DOHH2 (cell line): ENCODE results near the gene NMRK1.

Source experiments
- H3F3A ChIP-seq: fragments of 200-600 bp; sonication (generic), shearing (Covaris generic); 2 replicates; pipeline ENCODE4 v1.6.0; 2016; ENCODE audit warnings: antibody characterized with exemption, mild to moderate bottlenecking; ENCODE audit not compliant: control insufficient read depth, insufficient read depth
- H3K27ac ChIP-seq: fragments of 200-600 bp; sonication (generic); 2 replicates; pipeline ENCODE4 v1.5.1; 2014; ENCODE audit warnings: low read depth, mild to moderate bottlenecking, low read length, moderate library complexity
- H3K27me3 ChIP-seq: fragments of 200-600 bp; sonication (generic); 2 replicates; pipeline ENCODE4 v1.6.1; 2014; ENCODE audit warnings: mild to moderate bottlenecking, low read length, mixed read lengths; ENCODE audit not compliant: control insufficient read depth
- H3K36me3 ChIP-seq: fragments of 200-600 bp; sonication (generic); 2 replicates; pipeline ENCODE4 v1.6.1; 2014; ENCODE audit warnings: mild to moderate bottlenecking, low read length, moderate library complexity, mixed read lengths; ENCODE audit not compliant: control insufficient read depth
- H3K4me1 ChIP-seq: fragments of 200-600 bp; sonication (generic); 2 replicates; pipeline ENCODE4 v1.6.1; 2014; ENCODE audit warnings: mild to moderate bottlenecking, low read length, mixed read lengths; ENCODE audit not compliant: control insufficient read depth
- H3K4me2 ChIP-seq: fragments of 200-600 bp; sonication (generic); 2 replicates; pipeline ENCODE4 v1.6.0; 2014; ENCODE audit warnings: mild to moderate bottlenecking, low read length, moderate library complexity
- H3K4me3 ChIP-seq: fragments of 200-600 bp; sonication (generic); 2 replicates; pipeline ENCODE4 v1.5.1; 2014; ENCODE audit warnings: mild to moderate bottlenecking, low read length, mixed read lengths
- H3K79me2 ChIP-seq: fragments of 200-600 bp; sonication (generic); 2 replicates; pipeline ENCODE4 v1.6.1; 2014; ENCODE audit warnings: mild to moderate bottlenecking, low read length, mixed read lengths; ENCODE audit not compliant: control insufficient read depth
- H3K9me2 ChIP-seq: fragments of 200-600 bp; sonication (generic); replicated peaks from 2 replicates; pipeline ENCODE4 v1.6.1; 2014; ENCODE audit warnings: mild to moderate bottlenecking, low read length, mixed read lengths; ENCODE audit not compliant: control insufficient read depth
- H3K9me3 ChIP-seq: fragments of 200-600 bp; sonication (generic); 2 replicates; pipeline ENCODE4 v1.6.1; 2014; ENCODE audit warnings: antibody characterized with exemption, low read length, mixed read lengths; ENCODE audit not compliant: control insufficient read depth, insufficient read depth
- H4K20me1 ChIP-seq: fragments of 200-600 bp; sonication (generic); 2 replicates; pipeline ENCODE4 v1.6.0; 2014; ENCODE audit warnings: low read depth, mild to moderate bottlenecking, antibody characterized with exemption, low read length, moderate library complexity; ENCODE audit not compliant: control insufficient read depth, insufficient read depth
- EZH2phosphoT487 ChIP-seq: fragments of 200-600 bp; sonication (generic); IDR thresholded peaks from 2 replicates; pipeline ENCODE4 v1.6.1; 2017; ENCODE audit warnings: borderline replicate concordance, mild to moderate bottlenecking, antibody characterized with exemption, low read length, moderate library complexity, mixed read lengths
- TF ChIP-seq, protein P1 (sequence below): fragments of 200-600 bp; sonication (generic); IDR thresholded peaks from one replicate; pipeline ENCODE4 v1.5.1; 2014; ENCODE audit warnings: antibody characterized with exemption, mild to moderate bottlenecking, low read depth, low read length; ENCODE audit not compliant: poor library complexity, severe bottlenecking

Gene NMRK1

DNA sequence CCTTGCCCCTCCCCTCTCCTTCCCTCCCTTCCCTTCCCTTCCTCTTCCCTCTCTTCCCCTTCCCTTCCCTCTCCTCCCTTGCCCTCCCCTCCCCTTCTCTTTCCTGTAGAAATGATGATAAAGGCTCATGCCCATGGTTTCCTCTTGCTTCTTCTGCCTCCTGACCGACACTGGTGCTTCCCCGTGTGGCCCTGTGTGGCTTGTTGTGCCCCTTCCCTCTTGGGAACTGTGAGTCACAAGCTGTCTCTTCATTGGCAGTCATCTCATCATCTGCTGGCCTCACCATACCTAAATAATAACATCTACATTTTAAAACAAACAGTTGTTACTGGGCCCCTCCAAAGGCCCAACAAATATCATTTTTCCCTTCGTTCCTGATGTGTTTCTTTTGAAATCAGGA, 48.2 kb downstream of the NMRK1 start:
- no peak for TF ChIP-seq EZH2phosphoT487
- TF ChIP-seq, protein P1, sequence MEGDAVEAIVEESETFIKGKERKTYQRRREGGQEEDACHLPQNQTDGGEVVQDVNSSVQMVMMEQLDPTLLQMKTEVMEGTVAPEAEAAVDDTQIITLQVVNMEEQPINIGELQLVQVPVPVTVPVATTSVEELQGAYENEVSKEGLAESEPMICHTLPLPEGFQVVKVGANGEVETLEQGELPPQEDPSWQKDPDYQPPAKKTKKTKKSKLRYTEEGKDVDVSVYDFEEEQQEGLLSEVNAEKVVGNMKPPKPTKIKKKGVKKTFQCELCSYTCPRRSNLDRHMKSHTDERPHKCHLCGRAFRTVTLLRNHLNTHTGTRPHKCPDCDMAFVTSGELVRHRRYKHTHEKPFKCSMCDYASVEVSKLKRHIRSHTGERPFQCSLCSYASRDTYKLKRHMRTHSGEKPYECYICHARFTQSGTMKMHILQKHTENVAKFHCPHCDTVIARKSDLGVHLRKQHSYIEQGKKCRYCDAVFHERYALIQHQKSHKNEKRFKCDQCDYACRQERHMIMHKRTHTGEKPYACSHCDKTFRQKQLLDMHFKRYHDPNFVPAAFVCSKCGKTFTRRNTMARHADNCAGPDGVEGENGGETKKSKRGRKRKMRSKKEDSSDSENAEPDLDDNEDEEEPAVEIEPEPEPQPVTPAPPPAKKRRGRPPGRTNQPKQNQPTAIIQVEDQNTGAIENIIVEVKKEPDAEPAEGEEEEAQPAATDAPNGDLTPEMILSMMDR: no peak
- H3K27ac ChIP-seq: no peak overlapping the region
- no peaks in the 10 kb centered on the region for H3K36me3 ChIP-seq
- no peaks in the 10 kb centered on the region for H3K4me1 ChIP-seq
- no peak overlapping the region for H3K4me3 ChIP-seq
- no peaks in the 10 kb centered on the region for H3F3A ChIP-seq
- H3K9me3 ChIP-seq: no peaks in the 10 kb centered on the region
- H3K79me2 ChIP-seq: no peaks in the 10 kb centered on the region
- no peaks in the 10 kb centered on the region for H4K20me1 ChIP-seq
- peaks cover 7% of the 10 kb centered on the region; the same call in 1 of the 2 replicates for H3K27me3 ChIP-seq
- H3K9me2 ChIP-seq: no peaks in the 10 kb centered on the region
- no peak overlapping the region for H3K4me2 ChIP-seq

DNA sequence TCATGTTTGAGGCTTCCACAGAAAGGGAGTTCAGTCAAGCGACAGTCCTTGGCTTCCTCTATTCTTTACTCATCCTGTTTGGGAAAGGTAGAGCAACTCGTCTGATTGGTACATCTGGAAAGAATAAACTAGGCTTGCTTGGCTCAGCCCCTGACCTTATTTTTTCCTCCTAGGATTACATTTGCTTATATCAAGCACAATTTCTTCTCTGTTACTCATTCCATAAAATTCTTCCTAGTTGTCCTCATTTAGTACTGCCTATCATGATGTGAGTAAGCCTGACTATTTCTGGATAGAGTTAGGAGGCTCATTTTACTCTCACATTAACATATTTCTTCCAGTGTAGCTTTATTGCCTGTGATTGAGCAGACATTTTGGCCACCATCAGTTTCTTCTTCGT, 48.9 kb downstream of the NMRK1 start:
- Histone ChIP-seq H3K27ac (no peak overlapping the region), H3K4me2 (no peak overlapping the region), H3F3A (no peaks in the 10 kb centered on the region)

DNA sequence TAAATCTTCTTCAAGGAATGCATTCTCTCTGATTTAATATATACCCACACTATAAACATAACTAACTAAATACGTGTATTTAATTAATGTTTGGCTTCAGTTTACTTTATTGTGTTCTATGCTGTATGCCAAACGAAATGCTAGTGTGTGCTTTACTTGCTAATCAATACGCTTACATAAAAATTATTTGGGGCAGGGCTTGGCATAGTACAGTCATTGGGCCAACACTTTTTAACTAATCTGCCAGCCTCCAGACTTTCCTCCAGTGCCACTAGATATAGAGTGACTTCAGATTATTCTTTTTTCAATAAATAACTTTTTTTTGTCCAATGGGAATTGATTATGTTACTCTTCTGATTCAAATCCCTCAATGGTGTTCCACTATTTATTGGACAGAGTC, 51.2 kb downstream of the NMRK1 start:
- H3K4me2 ChIP-seq: no peak overlapping the region
- no peaks in the 10 kb centered on the region for H4K20me1 ChIP-seq
- H3K9me3 ChIP-seq: no peaks in the 10 kb centered on the region
- no peaks in the 10 kb centered on the region for H3K79me2 ChIP-seq
- no peaks in the 10 kb centered on the region for H3K4me1 ChIP-seq
- TF ChIP-seq, protein P1: no peak
- no peak for TF ChIP-seq EZH2phosphoT487
- H3K9me2 ChIP-seq: no peaks in the 10 kb centered on the region
- H3K27ac ChIP-seq: no peak overlapping the region
- H3K36me3 ChIP-seq: no peaks in the 10 kb centered on the region
- H3K27me3 ChIP-seq: peaks cover 13% of the 10 kb centered on the region; the same call in 1 of the 2 replicates
- no peaks in the 10 kb centered on the region for H3F3A ChIP-seq
- no peak overlapping the region for H3K4me3 ChIP-seq

More for the DNA sequence above, 48.9 kb downstream of the NMRK1 start:
- no peaks in the 10 kb centered on the region for H3K79me2 ChIP-seq
- H3K4me3 ChIP-seq: no peak overlapping the region
- no peaks in the 10 kb centered on the region for H3K9me3 ChIP-seq
- no peaks in the 10 kb centered on the region for H4K20me1 ChIP-seq
- no peaks in the 10 kb centered on the region for H3K4me1 ChIP-seq
- no peak for TF ChIP-seq EZH2phosphoT487
- TF ChIP-seq, protein P1: no peak
- H3K9me2 ChIP-seq: no peaks in the 10 kb centered on the region
- no peaks in the 10 kb centered on the region for H3K36me3 ChIP-seq
- H3K27me3 ChIP-seq: peaks cover 9% of the 10 kb centered on the region; the same call in 1 of the 2 replicates
